HG02759 (cell line): Measurements from ENCODE around the gene EHD4.

Source experiments
- ATAC-seq: cut with Tn5 transposase; IDR thresholded peaks from one replicate; pipeline ENCODE4 v1.9.1; 2021; ENCODE audit warnings: mild to moderate bottlenecking, moderate library complexity; ENCODE audit not compliant: unreplicated experiment

Gene EHD4

DNA sequence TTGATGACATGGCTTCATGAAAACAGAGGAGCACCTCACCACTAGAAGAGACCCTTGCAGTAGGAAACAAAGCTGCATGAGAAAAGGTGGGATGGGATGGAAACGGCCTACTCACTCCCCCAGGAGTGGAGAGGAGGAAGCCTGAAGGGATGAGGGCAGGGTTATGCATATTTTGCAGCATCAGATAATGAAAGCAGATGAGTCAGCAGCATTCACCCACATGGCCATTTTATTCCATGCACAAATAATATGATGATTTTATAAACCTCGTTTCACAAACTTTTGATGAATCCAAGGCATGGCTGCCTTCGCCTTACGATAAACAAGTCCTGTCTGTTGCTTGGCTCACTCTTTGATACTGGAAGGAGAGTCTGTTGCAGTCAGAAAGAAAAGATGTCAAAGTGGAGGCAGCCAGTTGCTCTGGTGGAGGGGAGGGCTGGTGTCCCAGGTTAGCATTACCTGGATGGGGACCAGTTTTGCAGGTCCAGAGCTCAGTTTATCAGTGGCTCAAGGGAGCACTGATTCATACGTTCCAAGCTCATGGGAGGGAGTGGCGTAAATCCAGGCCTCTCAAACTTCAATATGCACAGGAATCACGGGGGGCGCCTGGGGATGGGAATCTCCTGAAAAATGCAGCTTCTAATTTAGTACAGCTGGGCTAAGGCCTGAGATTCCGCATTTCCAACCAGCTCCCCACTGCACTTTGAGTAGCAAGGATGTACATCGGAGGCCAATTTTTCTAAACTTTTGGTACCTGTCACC is 9.2 kb upstream of the EHD4 start:
- ATAC-seq: no peak

- no peak for ATAC-seq
Observed at GRCh38 chr15:41980654-41981323, 8.4 kb upstream of the EHD4 start.

DNA sequence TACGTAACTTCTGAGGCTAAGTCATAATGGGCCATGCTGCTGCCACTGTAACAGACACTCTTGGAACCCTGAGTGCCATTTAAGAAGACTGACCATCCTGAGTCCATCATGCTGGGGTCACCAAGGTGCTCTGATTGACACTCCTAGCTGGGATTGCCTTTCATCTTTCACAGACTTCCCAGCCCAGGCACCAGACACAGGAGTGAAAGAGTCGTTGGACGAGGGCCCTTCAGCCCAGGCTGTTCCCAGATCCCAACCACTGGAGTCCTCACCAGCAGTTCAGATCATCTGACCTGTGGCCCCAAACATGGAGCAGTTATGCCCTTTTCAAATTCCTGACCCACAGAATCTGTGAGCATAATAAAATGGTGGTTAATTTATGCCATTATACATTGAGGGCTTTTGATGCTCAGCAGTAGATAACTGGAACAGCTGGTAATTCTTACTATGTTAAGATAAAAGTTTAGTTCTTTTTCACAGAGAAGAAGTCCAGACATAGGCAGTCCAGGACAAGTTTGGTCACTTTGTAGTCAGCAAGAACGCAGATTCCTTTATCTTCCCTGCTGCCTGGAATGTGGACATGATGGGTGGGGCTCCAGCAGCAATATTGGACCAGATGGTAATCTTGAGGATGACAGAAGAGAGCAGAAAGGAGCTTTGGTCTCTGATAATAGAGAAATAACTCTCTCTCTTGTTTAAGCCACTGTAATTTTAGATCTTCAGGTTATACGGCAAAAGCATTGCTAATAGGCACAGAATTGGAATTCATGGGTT is 7.3 kb upstream of the EHD4 start:
- ATAC-seq: no peak

DNA sequence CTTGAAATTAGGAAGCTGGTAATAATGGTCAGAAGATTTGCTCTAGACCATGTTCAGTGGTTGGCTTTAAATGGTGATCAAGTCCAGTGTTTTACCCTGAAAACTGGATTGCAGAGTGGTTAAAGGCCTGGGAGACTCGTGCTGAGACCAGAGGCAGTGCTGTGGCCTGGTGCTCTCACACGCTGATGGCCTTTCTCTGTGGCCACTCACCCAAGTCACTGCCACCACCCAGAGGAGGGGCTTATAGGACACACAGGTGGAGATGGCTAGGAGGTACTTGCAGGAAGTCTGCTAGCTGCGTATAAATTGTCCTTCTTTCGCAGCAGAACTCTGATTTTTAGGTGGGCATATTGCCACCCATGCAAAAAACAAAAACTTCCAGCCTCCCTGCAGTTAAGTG is 6.2 kb upstream of the EHD4 start:
- no peak for ATAC-seq

- ATAC-seq: no peak
Observed at GRCh38 chr15:41977757-41978383, 5.5 kb upstream of the EHD4 start.

- no peak for ATAC-seq
Observed at GRCh38 chr15:41975669-41976068, 3.3 kb upstream of the EHD4 start.

GRCh38 chr15:41974041-41974440 is 1.7 kb upstream of the EHD4 start:
- ATAC-seq: no peak

DNA sequence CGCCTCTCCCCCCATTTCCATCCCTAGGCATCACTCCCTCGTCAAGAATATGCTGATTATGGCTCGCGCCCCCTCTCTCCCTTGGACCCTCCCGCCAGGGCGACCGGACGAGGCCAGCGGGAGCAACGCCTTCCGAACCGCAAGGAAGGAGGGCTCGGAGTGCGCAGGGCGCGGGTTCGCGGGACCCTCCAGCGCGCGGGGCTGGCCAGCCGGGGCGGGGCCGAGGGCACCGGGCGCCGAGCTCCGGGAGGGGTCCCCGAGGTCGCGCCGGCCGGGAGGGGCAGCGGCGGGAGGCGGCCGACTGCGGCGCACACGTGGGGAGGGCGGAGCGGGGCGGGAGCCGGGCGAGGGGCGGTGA is 483 bp downstream of the EHD4 start:
- peak; percentile 17 for ATAC-seq

DNA sequence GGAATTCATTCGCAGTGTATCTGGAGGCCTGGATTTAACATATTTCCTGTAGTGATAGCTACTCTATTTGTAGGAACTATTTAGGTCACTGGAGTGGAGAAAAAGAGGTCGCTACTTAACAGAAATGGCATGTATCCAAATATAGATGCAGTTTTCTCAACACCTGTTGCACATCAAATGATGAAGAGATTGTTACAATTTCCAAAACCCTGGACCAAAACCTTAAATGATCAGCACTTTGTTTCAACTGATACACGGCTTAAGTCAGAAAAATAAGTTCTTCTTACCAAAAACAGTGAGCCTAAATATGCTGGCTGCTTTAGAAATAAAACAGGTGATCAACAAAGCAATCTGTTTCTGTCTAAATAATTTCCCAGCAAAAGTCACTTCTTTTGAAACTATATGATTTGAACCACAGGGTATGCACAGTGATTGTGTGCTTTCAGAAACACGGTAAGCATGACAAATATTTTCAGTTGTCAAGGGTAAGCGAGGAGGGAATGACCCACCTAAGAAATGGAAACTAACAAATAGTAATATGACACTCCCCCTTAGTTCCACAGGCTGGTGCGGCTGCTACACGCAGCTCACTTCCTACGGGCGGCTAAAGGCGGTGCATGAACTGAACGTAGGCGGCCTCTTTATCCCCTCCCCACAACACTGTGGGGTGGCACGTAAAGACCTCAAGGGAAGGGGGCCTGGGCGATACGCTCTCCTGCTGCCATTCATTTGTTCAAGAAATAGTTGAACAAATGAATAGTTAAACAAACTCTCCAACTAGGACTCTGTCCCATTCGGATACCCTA is 1.1 kb downstream of the EHD4 start:
- ATAC-seq: peak; percentile 54

- no peak for ATAC-seq
Observed at GRCh38 chr15:41970456-41970855, 1.9 kb downstream of the EHD4 start.

DNA sequence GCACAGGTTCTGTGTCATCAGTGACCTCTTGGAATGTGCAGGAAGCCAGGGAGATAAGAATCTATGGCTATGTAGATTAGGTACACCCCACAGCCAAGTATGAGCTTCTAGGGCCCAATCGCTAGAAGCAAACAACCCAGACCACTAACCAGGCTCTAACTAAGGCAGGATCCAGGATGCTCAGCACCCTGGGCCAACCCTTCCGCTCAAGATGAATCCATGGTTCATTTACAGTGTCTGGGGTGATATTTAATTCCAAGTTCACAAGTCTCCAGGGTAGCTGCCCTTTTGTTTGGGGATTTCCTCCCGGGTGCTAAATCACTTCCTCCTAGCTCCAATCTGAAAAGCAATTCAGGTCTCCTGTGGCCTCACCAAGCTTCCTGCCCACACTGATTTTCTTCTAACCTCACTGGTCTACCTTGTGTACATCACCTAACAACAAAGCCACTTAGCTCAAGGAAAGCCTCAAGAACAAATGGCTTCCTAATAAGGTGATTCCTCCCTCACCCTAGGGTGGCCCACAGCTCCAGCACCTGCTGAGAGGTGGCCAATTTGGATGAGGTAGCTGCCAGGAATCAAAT is 2.4 kb downstream of the EHD4 start:
- ATAC-seq: no peak

DNA sequence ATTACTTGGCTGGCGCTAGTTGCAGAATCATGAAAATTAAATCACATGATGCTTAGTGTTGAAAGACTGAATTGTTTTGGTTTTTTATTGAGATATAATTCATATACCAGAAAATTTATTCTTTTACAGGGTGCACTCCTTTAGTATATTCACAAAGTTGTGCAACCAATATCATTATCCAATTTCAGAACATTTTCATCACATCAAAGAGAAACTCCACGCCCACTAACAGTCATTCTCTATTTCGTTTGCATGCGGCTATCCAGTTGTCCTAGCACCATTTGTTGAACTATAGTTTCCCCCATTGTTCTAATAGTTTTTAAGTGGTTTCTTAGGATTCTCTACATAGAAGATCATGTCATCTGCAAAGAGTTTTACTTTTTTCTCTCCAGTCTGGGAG is 3.7 kb downstream of the EHD4 start:
- no peak for ATAC-seq

DNA sequence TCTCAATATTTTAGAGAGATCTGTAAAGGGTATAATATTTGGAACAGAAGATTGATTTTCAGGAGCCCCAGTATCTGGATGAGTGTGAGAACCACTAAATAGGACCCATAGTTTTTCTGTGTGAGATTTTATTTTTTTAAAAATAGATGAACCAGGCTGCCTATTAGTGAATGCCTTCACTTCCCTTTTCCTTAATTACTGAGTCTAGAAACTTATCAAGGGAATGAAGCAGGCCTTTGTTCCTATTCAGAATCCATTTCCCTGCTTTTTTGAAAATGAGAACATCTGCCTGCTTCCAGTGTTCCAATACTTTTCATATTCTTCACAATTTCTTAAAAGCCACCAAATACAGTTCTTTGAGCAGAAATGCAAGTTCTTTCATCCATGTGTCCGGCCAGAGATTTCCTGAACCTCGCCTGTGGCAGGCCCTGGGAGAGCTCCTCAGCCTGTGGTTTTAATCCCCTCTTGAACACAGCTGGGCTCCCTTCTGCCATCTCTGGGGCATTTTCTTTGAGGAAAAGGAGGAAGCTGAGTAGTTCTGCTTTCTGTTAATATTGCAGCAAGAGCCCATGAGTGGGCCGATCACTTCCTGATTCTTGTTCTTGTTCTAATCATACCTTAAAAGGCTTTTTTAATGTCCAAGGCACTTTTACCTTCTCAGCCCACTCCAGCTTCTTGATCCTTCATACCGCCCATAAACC is 4.7 kb downstream of the EHD4 start:
- ATAC-seq: no peak

- ATAC-seq: no peak
Observed at GRCh38 chr15:41966920-41967465, 5.4 kb downstream of the EHD4 start.

DNA sequence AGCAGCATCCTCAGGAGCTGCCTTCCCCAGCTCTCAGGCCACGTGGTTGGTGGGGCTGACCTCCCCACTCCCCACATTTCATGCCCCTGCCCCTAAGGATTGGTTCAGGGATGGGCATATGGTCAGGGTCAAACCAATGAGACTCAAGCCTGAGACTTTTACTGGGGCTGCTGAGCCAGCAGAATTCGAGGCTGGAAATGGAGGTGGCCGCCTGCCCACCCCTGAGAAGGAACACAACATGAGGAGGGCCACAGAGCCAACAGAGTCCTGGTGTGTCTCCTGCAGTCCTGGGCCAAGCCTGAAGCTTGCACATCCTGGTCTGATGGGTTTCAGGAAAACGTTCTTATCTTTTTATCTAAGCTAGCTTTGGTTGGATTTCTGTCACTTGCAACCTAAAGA is 5.9 kb downstream of the EHD4 start:
- no peak for ATAC-seq

GRCh38 chr15:41965441-41966413 is 6.6 kb downstream of the EHD4 start:
- ATAC-seq: no peak

DNA sequence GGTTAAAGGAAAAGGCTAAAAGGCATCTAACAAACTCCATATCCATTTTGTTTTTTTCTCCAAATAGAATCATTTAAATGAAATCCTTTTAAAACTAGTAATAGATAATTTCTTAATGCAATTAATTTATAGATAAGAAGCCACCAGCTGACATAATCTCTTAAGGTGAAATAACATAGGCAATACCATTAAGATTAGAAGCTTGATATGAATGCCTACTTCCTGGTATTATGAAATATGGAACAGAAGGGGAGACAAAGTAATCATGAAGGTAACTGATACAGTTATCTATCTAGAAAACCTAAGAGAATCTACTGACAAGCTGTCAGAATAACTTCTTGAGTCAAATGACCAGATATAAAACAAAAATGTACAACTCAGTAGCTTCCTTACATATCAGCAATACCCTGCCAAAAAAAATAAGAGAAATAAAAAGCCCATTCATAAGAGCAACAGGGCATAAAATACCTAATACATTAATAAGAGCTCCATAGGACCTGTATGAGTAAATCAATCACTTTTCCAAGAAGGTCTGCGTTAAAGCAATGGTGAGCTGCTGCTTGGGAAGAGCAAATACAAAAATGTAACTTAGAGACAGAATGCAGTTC is 10.7 kb downstream of the EHD4 start:
- ATAC-seq: no peak

DNA sequence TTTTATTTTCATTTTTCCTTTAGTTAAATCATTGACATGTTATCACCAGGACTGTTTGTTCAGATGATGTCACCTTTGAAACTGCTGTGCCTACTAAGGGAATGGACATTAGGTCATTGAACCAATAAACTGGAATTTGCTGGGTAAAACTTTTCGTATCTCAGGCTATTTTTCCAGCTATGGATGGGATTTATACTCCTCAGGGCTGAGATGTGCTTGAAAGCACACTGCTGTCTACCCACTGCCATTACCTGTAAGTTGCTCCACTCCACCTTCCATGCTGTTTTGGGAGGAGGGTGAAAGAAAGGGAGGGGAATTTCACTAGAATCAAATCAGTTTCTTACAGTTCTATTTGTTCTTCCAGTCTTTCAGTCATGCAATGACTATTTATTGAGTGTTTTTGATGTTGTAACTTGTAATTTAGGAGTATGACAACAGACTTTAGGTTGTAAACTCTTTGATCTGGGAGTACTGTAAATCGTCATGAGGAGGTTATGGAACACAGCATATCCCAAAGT is 11.3 kb downstream of the EHD4 start:
- ATAC-seq: no peak
